SK-N-SH (cell line): ENCODE data around the gene RAE1. TPM values are rescaled to one million over a fixed set of nuclear protein-coding genes. Genes with fewer than 3 reads are reported as not detected.

Experiments used
- CTCF ChIA-PET: fragments of 300-600, 350-600 bp; formaldehyde crosslinking; extraction: SDS; loops from one replicate; lab custom pipeline; 2021; lab: Yijun Ruan, JAX
- POLR2A ChIA-PET: fragments of 350-600 bp; sonication (Branson Sonifier 250); formaldehyde crosslinking; extraction: SDS; loops from one replicate; lab custom pipeline; 2020; ENCODE audit warnings: antibody characterized with exemption, inconsistent platforms; lab: Yijun Ruan, JAX
- DNase-seq: peaks from one replicate; pipeline ENCODE4 v3.0.0; 2012
- H2AFZ ChIP-seq: fragments of 200-600 bp; sonication (generic); 2 replicates; pipeline ENCODE4 v1.8.1; 2016; ENCODE audit warnings: antibody characterized with exemption, mild to moderate bottlenecking, low read depth
- H3F3A ChIP-seq: fragments of 200-600 bp; sonication (generic); replicated peaks from 2 replicates; pipeline ENCODE3; 2016; ENCODE audit warnings: antibody characterized with exemption, mild to moderate bottlenecking; ENCODE audit not compliant: insufficient read depth
- H3K27ac ChIP-seq, 2 experiments: fragments of 200-500 bp in 1 of 2; fragments of 200-600 bp in 1 of 2; sonication (Bioruptor generic) in 1 of 2; sonication (generic), shearing (Covaris generic) in 1 of 2; 2 replicates each; pipeline versions ENCODE4 v1.5.1 to v1.6.1; 2014 to 2016; ENCODE audit warnings: low read depth in 2 of 2, inconsistent platforms in 1 of 2, low read length in 1 of 2, mild to moderate bottlenecking in 1 of 2, mixed read lengths in 1 of 2
- H3K27me3 ChIP-seq: fragments of 200-600 bp; sonication (generic), shearing (Covaris generic); 2 replicates; pipeline ENCODE4 v1.6.1; 2016; ENCODE audit warnings: mixed run types; ENCODE audit not compliant: insufficient read depth
- H3K36me3 ChIP-seq, 2 experiments: fragments of 200-500 bp in 1 of 2; fragments of 200-600 bp in 1 of 2; sonication (Bioruptor generic) in 1 of 2; sonication (generic) in 1 of 2; replicated peaks in 1 of 2; 2 replicates each; pipeline versions ENCODE3 to v1.5.1; 2014 to 2016; ENCODE audit warnings: low read length in 1 of 2, mild to moderate bottlenecking in 1 of 2; ENCODE audit not compliant: insufficient read depth in 2 of 2, control insufficient read depth in 1 of 2
- H3K4me1 ChIP-seq, 2 experiments: fragments of 200-500 bp in 1 of 2; fragments of 200-600 bp in 1 of 2; sonication (Bioruptor generic) in 1 of 2; sonication (generic), shearing (Covaris generic) in 1 of 2; 2 replicates each; pipeline versions ENCODE4 v1.5.1 to v1.6.1; 2014 to 2016; ENCODE audit warnings: low read depth in 1 of 2, low read length in 1 of 2, mixed run types in 1 of 2; ENCODE audit not compliant: insufficient read depth in 2 of 2, control insufficient read depth in 1 of 2
- H3K4me2 ChIP-seq: fragments of 200-600 bp; sonication (generic), shearing (Covaris generic); 2 replicates; pipeline ENCODE4 v1.6.1; 2017; ENCODE audit warnings: mixed run types
- H3K4me3 ChIP-seq, 2 experiments: fragments of 200-500 bp in 1 of 2; fragments of 200-600 bp in 1 of 2; sonication (Bioruptor generic) in 1 of 2; sonication (generic), shearing (Covaris generic) in 1 of 2; 2 replicates each; pipeline versions ENCODE4 v1.5.1 to v1.8.1; 2014 to 2016; ENCODE audit warnings: low read depth in 2 of 2, inconsistent platforms in 1 of 2, low read length in 1 of 2, mild to moderate bottlenecking in 1 of 2, mixed read lengths in 1 of 2, moderate library complexity in 1 of 2
- H3K79me2 ChIP-seq: fragments of 200-600 bp; sonication (generic); 2 replicates; pipeline ENCODE4 v1.8.1; 2017; ENCODE audit warnings: mild to moderate bottlenecking; ENCODE audit not compliant: insufficient read depth
- H3K9ac ChIP-seq: fragments of 200-600 bp; sonication (generic); 2 replicates; pipeline ENCODE4 v1.6.1; 2017; ENCODE audit warnings: mixed run types
- H3K9me2 ChIP-seq: fragments of 200-600 bp; sonication (generic); 2 replicates; pipeline ENCODE4 v1.6.1; 2017; ENCODE audit warnings: mixed run types
- H3K9me3 ChIP-seq: fragments of 200-600 bp; sonication (generic); 2 replicates; pipeline ENCODE4 v1.6.1; 2017; ENCODE audit warnings: mixed run types, mild to moderate bottlenecking, moderate library complexity
- H4K20me1 ChIP-seq: fragments of 200-600 bp; sonication (generic); 2 replicates; pipeline ENCODE4 v1.6.1; 2017; ENCODE audit warnings: mild to moderate bottlenecking, mixed run types; ENCODE audit not compliant: insufficient read depth
- CHD2 ChIP-seq: fragments of 150-350 bp; IDR thresholded peaks from 2 replicates; pipeline ENCODE4 v1.6.1; 2018; ENCODE audit warnings: low read length; ENCODE audit not compliant: partially characterized antibody
- EP300 ChIP-seq, 2 experiments: IDR thresholded peaks; 2 replicates each; pipeline versions ENCODE4 v1.4.0 to v1.6.1; 2012; ENCODE audit warnings: borderline replicate concordance in 1 of 2, low read depth in 1 of 2, low read length in 1 of 2
- FOSL2 ChIP-seq: IDR thresholded peaks from 2 replicates; pipeline ENCODE4 v1.4.0; 2012; ENCODE audit warnings: low read depth, mild to moderate bottlenecking, moderate library complexity, borderline replicate concordance
- GABPA ChIP-seq: IDR thresholded peaks from 2 replicates; pipeline ENCODE4 v1.4.0; 2012; ENCODE audit warnings: low read depth, mild to moderate bottlenecking
- GATA2 ChIP-seq: sonication (generic); formaldehyde crosslinking; IDR thresholded peaks from 2 replicates; pipeline ENCODE4 v1.5.0; 2020; ENCODE audit warnings: mild to moderate bottlenecking, missing genetic modification reagents
- MEF2A ChIP-seq: IDR thresholded peaks from 2 replicates; pipeline ENCODE4 v1.4.0; 2012; ENCODE audit warnings: low read depth, borderline replicate concordance
- NRF1 ChIP-seq: IDR thresholded peaks from 2 replicates; pipeline ENCODE4 v1.6.1; 2012; ENCODE audit warnings: low read depth, mild to moderate bottlenecking, low read length
- RCOR1 ChIP-seq: fragments of 150-350 bp; IDR thresholded peaks from 2 replicates; pipeline ENCODE4 v1.6.1; 2017; ENCODE audit warnings: antibody characterized with exemption, low read length
- REST ChIP-seq: IDR thresholded peaks from 2 replicates; pipeline ENCODE4 v1.6.1; 2012; ENCODE audit warnings: mild to moderate bottlenecking, low read depth, low read length, moderate library complexity
- RFX5 ChIP-seq: IDR thresholded peaks from 2 replicates; pipeline ENCODE4 v1.6.1; 2012; ENCODE audit warnings: mild to moderate bottlenecking, improper control_type of control experiment, low read length
- RXRA ChIP-seq: IDR thresholded peaks from 2 replicates; pipeline ENCODE4 v1.4.0; 2012; ENCODE audit warnings: low read depth, mild to moderate bottlenecking, borderline replicate concordance
- SMC3 ChIP-seq: IDR thresholded peaks from 2 replicates; pipeline ENCODE4 v1.6.1; 2012; ENCODE audit warnings: low read depth, low read length, improper control_type of control experiment
- TAF1 ChIP-seq: IDR thresholded peaks from 2 replicates; pipeline ENCODE4 v1.6.1; 2012; ENCODE audit warnings: low read depth, mild to moderate bottlenecking, low read length, moderate library complexity, borderline replicate concordance
- TCF12 ChIP-seq: IDR thresholded peaks from 2 replicates; pipeline ENCODE4 v1.4.0; 2012
- TEAD4 ChIP-seq: IDR thresholded peaks from 2 replicates; pipeline ENCODE4 v1.4.0; 2012; ENCODE audit warnings: mild to moderate bottlenecking, borderline replicate concordance; ENCODE audit not compliant: insufficient read depth
- ZBTB33 ChIP-seq: IDR thresholded peaks from 2 replicates; pipeline ENCODE4 v1.4.0; 2012; ENCODE audit warnings: low read depth, borderline replicate concordance
- WGBS: methylation state at CpG from one replicate; pipeline ENCODE4 v1.1.6; 2017; ENCODE audit warnings: low lambda C conversion rate; 5-methylcytosine and 5-hydroxymethylcytosine counted together
- polyA plus RNA-seq, 3 experiments: library from polyadenylated mRNA; depleted of rRNA; stranded (reverse); fragments of >200 nt; gene quantifications; 2 replicates each; pipeline ENCODE4 v1.2.3, GENCODE V29; 2012
- TF ChIP-seq, protein P1 (sequence below): fragments of 150-350 bp; IDR thresholded peaks from 2 replicates; pipeline ENCODE4 v1.6.1; 2017; ENCODE audit warnings: antibody characterized with exemption, low read length, low read depth, borderline replicate concordance
- TF ChIP-seq, protein P2 (sequence below): IDR thresholded peaks from 2 replicates; pipeline ENCODE4; 2012
- TF ChIP-seq, protein P3 (sequence below): fragments of 200-600 bp; sonication (generic); IDR thresholded peaks from 2 replicates; pipeline ENCODE4 v1.6.1; 2017; ENCODE audit warnings: antibody characterized with exemption, mild to moderate bottlenecking, moderate library complexity
- TF ChIP-seq, protein P4 (sequence below): IDR thresholded peaks from 2 replicates; pipeline ENCODE4 v1.4.0; 2012; ENCODE audit warnings: low read depth

RAE1 gene
- polyA plus RNA-seq, 1 of the 3 experiments (the other 2 are of a cell fraction): 82.4 TPM

GRCh38 chr20:57317789-57318371, 33.2 kb upstream of the RAE1 start:
- WGBS: 62% methylated on average over 14 of the region's 14 CpGs
- Histone ChIP-seq H2AFZ (no peak overlapping the region), H3F3A (no peaks in the 10 kb centered on the region), H3K27me3 (0 out of 2 replicates have a peak, but pooled peaks cover 3% of the 10 kb centered on the region), H3K4me1 (peaks cover 0 to 6% of the 10 kb centered on the region in 2 experiments; a peak in 1 of 4 replicates), H3K9ac (no peak overlapping the region), H3K9me3 (no peaks in the 10 kb centered on the region), H3K9me2 (no peaks in the 10 kb centered on the region), H4K20me1 (no peaks in the 10 kb centered on the region), H3K4me3 (no peak overlapping the region), H3K27ac (no peak overlapping the region), H3K4me2 (no peak overlapping the region), H3K36me3 (no peaks in the 10 kb centered on the region), H3K79me2 (no peaks in the 10 kb centered on the region)
- TF ChIP-seq ZBTB33 (no peak), TEAD4 (no peak), TAF1 (no peak), CHD2 (no peak), SMC3 (no peak), FOSL2 (no peak), RXRA (no peak), MEF2A (no peak), RCOR1 (no peak), RFX5 (no peak), REST (no peak), NRF1 (no peak), EP300 (IDR thresholded peaks at IDR 0.05; ENCODE audit: borderline replicate concordance in 1 of 2, low read depth in 1 of 2, low read length in 1 of 2) (no peak), TCF12 (no peak), GABPA (no peak), GATA2 (CRISPR knock-in tag) (no peak)
- TF ChIP-seq, protein P1, sequence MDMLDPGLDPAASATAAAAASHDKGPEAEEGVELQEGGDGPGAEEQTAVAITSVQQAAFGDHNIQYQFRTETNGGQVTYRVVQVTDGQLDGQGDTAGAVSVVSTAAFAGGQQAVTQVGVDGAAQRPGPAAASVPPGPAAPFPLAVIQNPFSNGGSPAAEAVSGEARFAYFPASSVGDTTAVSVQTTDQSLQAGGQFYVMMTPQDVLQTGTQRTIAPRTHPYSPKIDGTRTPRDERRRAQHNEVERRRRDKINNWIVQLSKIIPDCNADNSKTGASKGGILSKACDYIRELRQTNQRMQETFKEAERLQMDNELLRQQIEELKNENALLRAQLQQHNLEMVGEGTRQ: no peak
- TF ChIP-seq, protein P2, sequence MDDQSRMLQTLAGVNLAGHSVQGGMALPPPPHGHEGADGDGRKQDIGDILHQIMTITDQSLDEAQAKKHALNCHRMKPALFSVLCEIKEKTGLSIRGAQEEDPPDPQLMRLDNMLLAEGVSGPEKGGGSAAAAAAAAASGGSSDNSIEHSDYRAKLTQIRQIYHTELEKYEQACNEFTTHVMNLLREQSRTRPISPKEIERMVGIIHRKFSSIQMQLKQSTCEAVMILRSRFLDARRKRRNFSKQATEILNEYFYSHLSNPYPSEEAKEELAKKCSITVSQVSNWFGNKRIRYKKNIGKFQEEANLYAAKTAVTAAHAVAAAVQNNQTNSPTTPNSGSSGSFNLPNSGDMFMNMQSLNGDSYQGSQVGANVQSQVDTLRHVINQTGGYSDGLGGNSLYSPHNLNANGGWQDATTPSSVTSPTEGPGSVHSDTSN: no peak
- TF ChIP-seq, protein P3, sequence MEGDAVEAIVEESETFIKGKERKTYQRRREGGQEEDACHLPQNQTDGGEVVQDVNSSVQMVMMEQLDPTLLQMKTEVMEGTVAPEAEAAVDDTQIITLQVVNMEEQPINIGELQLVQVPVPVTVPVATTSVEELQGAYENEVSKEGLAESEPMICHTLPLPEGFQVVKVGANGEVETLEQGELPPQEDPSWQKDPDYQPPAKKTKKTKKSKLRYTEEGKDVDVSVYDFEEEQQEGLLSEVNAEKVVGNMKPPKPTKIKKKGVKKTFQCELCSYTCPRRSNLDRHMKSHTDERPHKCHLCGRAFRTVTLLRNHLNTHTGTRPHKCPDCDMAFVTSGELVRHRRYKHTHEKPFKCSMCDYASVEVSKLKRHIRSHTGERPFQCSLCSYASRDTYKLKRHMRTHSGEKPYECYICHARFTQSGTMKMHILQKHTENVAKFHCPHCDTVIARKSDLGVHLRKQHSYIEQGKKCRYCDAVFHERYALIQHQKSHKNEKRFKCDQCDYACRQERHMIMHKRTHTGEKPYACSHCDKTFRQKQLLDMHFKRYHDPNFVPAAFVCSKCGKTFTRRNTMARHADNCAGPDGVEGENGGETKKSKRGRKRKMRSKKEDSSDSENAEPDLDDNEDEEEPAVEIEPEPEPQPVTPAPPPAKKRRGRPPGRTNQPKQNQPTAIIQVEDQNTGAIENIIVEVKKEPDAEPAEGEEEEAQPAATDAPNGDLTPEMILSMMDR: no peak
- TF ChIP-seq, protein P4, sequence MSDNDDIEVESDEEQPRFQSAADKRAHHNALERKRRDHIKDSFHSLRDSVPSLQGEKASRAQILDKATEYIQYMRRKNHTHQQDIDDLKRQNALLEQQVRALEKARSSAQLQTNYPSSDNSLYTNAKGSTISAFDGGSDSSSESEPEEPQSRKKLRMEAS: no peak
- no peak for DNase-seq
- CTCF ChIA-PET: interaction anchor here (1.0 to 1.5 kb wide), 5 partner anchors 11 to 227 kb away, joined by 3 to 4 read pairs (median 4); no protein-coding TSS in a partner anchor
- POLR2A ChIA-PET: no interaction called here
